Panc1 (cell line): ENCODE measurements around the gene PRR22. TPM values are rescaled to one million over a fixed set of nuclear protein-coding genes. Genes with fewer than 3 reads are reported as not detected.

ENCODE experiments used
- ATAC-seq: fragments of 200-7000 bp; cut with Tn5 transposase; 2 replicates; pipeline ENCODE4 v1.9.1; 2020; ENCODE audit warnings: mild to moderate bottlenecking, moderate library complexity
- BruUV-seq: library from RNA; stranded (reverse); fragments of 400-500 nt; replicated peaks from 2 replicates; lab custom pipeline; 2021; lab: Mats Ljungman, UMichigan
- CTCF ChIA-PET: fragments of 300-600 bp; sonication (Branson Sonifier 250); formaldehyde crosslinking; loops from one replicate; lab custom pipeline; 2022; ENCODE audit warnings: antibody characterized with exemption; lab: Charles Lee
- POLR2A ChIA-PET: fragments of 300-600 bp; sonication (Branson Sonifier 250); formaldehyde crosslinking; loops from one replicate; lab custom pipeline; 2022; ENCODE audit warnings: antibody characterized with exemption; lab: Charles Lee
- DNase-seq: peaks from one replicate; pipeline ENCODE4 v3.0.0-alpha.2; 2010; ENCODE audit warnings: low read depth, low spot score
- H3K27ac ChIP-seq: 2 replicates; pipeline ENCODE4 v1.5.1; 2011; ENCODE audit warnings: mild to moderate bottlenecking, low read length, inconsistent platforms
- H3K27me3 ChIP-seq: fragments of 200-500 bp; sonication (Bioruptor generic); 2 replicates; pipeline ENCODE4 v1.6.0; 2014; ENCODE audit warnings: low read length, inconsistent platforms; ENCODE audit not compliant: control insufficient read depth, insufficient read depth
- H3K36me3 ChIP-seq: fragments of 200-500 bp; sonication (Bioruptor generic); 2 replicates; pipeline ENCODE4 v1.5.1; 2014; ENCODE audit warnings: inconsistent platforms, mild to moderate bottlenecking, low read length, moderate library complexity; ENCODE audit not compliant: control insufficient read depth, insufficient read depth
- H3K4me1 ChIP-seq: 2 replicates; pipeline ENCODE4 v1.5.1; 2011; ENCODE audit warnings: inconsistent platforms, mild to moderate bottlenecking, low read length, moderate library complexity; ENCODE audit not compliant: control insufficient read depth, insufficient read depth
- H3K4me3 ChIP-seq, 2 experiments: 2 replicates each; pipeline ENCODE4 v1.5.1; 2011 to 2012; ENCODE audit warnings: low read depth in 2 of 2, low read length in 2 of 2, mild to moderate bottlenecking in 2 of 2, inconsistent platforms in 1 of 2, moderate library complexity in 1 of 2
- H3K9me3 ChIP-seq: fragments of 200-500 bp; sonication (Bioruptor generic); 2 replicates; pipeline ENCODE4 v1.5.1; 2014; ENCODE audit warnings: low read depth, mild to moderate bottlenecking, inconsistent platforms, low read length, moderate library complexity; ENCODE audit not compliant: control insufficient read depth, insufficient read depth
- POLR2AphosphoS5 ChIP-seq: IDR thresholded peaks from 2 replicates; pipeline ENCODE4 v1.6.1; 2012; ENCODE audit warnings: mild to moderate bottlenecking, low read depth, low read length, moderate library complexity
- SIN3A ChIP-seq: IDR thresholded peaks from 2 replicates; pipeline ENCODE4 v1.6.1; 2012; ENCODE audit warnings: low read depth, mild to moderate bottlenecking, low read length, moderate library complexity, borderline replicate concordance; ENCODE audit not compliant: insufficient read depth
- TCF7L2 ChIP-seq: IDR thresholded peaks from 2 replicates; pipeline ENCODE4 v1.6.1; 2011; ENCODE audit warnings: mild to moderate bottlenecking, low read depth, low read length, inconsistent platforms
- in situ Hi-C: cut with HindIII; loops from 2 replicates; pipeline ENCODE4 v1.10.0; 2016; ENCODE audit warnings: low sequenced_read_pairs, low pct_unique_long_range_greater_than_20kb
- intact Hi-C: fragments of 100-400 bp; cut with micrococcal nuclease; formaldehyde crosslinking; loops from one replicate; pipeline ENCODE4 v1.10.0; 2022; ENCODE audit not compliant: unreplicated experiment
- total RNA-seq: library from RNA; stranded (reverse); gene quantifications from one replicate; pipeline ENCODE4 v1.2.1, GENCODE V29; 2021; ENCODE audit not compliant: unreplicated experiment
- TF ChIP-seq, protein P1 (sequence below): fragments of 450-650 bp; IDR thresholded peaks from 2 replicates; pipeline ENCODE4 v1.5.1; 2017; ENCODE audit warnings: mild to moderate bottlenecking
- TF ChIP-seq, protein P2 (sequence below), 2 experiments: IDR thresholded peaks; 2 replicates each; pipeline ENCODE4 v1.6.1; 2011 to 2012; ENCODE audit warnings: low read depth in 2 of 2, control low read depth in 1 of 2, low read length in 1 of 2, mild to moderate bottlenecking in 1 of 2, moderate library complexity in 1 of 2; ENCODE audit not compliant: insufficient read depth in 1 of 2

The PRR22 gene
- total RNA-seq, 1 experiment from 2014 or later = 5.9 TPM

DNA sequence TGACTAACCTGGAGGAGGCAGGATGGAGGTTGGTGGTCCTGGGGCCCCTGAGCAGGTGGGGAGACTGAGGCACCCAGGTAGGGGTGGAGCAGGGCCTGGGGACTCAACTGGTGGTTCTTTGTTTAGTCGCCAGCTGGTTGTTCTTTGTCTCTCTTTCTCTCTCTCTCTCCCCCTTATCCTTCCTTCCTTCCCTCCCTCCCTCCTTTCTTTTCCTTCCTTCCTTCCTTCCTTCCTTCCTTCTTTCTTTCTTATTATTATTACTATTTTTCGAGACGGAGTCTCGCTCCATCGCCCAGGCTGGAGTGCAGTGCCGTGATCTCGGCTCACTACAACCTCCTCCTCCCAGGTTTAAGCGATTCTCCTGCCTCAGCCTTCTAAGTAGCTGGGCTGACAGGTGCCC, 13.7 kb upstream of the PRR22 start:
- no peaks in the 10 kb centered on the region for H3K27me3 ChIP-seq
- TF ChIP-seq SIN3A (no peak), TCF7L2 (no peak), POLR2AphosphoS5 (no peak)
- TF ChIP-seq, protein P1, sequence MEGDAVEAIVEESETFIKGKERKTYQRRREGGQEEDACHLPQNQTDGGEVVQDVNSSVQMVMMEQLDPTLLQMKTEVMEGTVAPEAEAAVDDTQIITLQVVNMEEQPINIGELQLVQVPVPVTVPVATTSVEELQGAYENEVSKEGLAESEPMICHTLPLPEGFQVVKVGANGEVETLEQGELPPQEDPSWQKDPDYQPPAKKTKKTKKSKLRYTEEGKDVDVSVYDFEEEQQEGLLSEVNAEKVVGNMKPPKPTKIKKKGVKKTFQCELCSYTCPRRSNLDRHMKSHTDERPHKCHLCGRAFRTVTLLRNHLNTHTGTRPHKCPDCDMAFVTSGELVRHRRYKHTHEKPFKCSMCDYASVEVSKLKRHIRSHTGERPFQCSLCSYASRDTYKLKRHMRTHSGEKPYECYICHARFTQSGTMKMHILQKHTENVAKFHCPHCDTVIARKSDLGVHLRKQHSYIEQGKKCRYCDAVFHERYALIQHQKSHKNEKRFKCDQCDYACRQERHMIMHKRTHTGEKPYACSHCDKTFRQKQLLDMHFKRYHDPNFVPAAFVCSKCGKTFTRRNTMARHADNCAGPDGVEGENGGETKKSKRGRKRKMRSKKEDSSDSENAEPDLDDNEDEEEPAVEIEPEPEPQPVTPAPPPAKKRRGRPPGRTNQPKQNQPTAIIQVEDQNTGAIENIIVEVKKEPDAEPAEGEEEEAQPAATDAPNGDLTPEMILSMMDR = no peak
- TF ChIP-seq, protein P2, sequence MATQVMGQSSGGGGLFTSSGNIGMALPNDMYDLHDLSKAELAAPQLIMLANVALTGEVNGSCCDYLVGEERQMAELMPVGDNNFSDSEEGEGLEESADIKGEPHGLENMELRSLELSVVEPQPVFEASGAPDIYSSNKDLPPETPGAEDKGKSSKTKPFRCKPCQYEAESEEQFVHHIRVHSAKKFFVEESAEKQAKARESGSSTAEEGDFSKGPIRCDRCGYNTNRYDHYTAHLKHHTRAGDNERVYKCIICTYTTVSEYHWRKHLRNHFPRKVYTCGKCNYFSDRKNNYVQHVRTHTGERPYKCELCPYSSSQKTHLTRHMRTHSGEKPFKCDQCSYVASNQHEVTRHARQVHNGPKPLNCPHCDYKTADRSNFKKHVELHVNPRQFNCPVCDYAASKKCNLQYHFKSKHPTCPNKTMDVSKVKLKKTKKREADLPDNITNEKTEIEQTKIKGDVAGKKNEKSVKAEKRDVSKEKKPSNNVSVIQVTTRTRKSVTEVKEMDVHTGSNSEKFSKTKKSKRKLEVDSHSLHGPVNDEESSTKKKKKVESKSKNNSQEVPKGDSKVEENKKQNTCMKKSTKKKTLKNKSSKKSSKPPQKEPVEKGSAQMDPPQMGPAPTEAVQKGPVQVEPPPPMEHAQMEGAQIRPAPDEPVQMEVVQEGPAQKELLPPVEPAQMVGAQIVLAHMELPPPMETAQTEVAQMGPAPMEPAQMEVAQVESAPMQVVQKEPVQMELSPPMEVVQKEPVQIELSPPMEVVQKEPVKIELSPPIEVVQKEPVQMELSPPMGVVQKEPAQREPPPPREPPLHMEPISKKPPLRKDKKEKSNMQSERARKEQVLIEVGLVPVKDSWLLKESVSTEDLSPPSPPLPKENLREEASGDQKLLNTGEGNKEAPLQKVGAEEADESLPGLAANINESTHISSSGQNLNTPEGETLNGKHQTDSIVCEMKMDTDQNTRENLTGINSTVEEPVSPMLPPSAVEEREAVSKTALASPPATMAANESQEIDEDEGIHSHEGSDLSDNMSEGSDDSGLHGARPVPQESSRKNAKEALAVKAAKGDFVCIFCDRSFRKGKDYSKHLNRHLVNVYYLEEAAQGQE (IDR thresholded peaks at IDR 0.05; ENCODE audit: insufficient read depth in 1 of 2, low read depth in 2 of 2, low read length in 1 of 2) = no peak
- ATAC-seq = no peak
- H3K27ac ChIP-seq = no peak overlapping the region
- intact Hi-C loops (loop anchor here (10.0 kb wide), 1 partner anchor 103 kb away; the partner anchor contains the start of gene RPL36), in situ Hi-C loops (no loop called here)
- ChIA-PET POLR2A (no interaction called here), CTCF (no interaction called here)
- no peaks in the 10 kb centered on the region for H3K4me1 ChIP-seq
- H3K9me3 ChIP-seq = no peaks in the 10 kb centered on the region
- BruUV-seq = no TSS peak
- H3K4me3 ChIP-seq = no peak overlapping the region
- H3K36me3 ChIP-seq = no peaks in the 10 kb centered on the region
- DNase-seq = no peak

DNA sequence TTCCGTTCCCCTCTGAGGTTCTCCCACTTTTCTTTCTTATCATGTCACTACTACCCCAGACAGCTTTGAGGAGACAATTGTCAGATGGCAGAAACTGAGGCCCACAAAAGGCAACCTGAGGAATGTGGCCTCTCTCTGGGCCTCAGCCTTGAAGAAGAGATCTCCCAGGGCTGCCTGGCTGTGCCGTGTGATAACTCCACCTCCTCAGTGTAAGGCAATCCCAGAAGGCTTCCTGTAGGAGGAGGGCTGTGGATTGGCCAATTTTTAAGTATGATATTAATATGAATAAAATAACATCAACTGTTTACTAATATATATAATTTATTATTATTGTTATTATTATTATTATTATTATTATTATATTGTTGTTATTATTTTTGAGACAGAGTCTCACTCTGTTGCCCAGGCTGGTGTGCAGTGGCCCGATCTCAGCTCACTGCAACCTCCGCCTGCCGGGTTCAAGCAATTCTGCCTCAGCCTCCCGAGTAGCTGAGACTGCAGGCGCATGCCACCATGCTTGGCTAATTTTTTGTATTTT, 10.9 kb upstream of the PRR22 start:
- ATAC-seq = no peak
- POLR2A ChIA-PET = no interaction called here

More for the DNA sequence above, 10.9 kb upstream of the PRR22 start:
- no peak for DNase-seq
- Histone ChIP-seq H3K4me1 (no peaks in the 10 kb centered on the region), H3K4me3 (no peak overlapping the region), H3K27me3 (no peaks in the 10 kb centered on the region), H3K36me3 (no peaks in the 10 kb centered on the region), H3K9me3 (no peaks in the 10 kb centered on the region), H3K27ac (no peak overlapping the region)
- CTCF ChIA-PET = no interaction called here
- no TSS peak for BruUV-seq
- TF ChIP-seq, protein P1 = no peak
- TF ChIP-seq TCF7L2 = no peak
- TF ChIP-seq SIN3A = no peak
- TF ChIP-seq, protein P2 (IDR thresholded peaks at IDR 0.05; ENCODE audit: insufficient read depth in 1 of 2, low read depth in 2 of 2, low read length in 1 of 2) = no peak
- in situ Hi-C loops = no loop called here
- intact Hi-C loops = loop anchor here (10.0 kb wide), 1 partner anchor 101 kb away; the partner anchor contains the start of gene RPL36
